ENCODE data around the gene PLEKHM3. TPM values are rescaled to one million over a fixed set of nuclear protein-coding genes. Genes with fewer than 3 reads are reported as not detected.
A peak's percentile ranks its signal among the peaks of the same experiment; 100 is the strongest.

Gene PLEKHM3
- total and polyA plus RNA-seq, 2 of the 13 experiments (the other 11 are each of a cell fraction or from before 2014, with no cell fraction given): 4.5 to 4.7 TPM

- no peak for TF ChIP-seq FUBP1 (CRISPR knock-in tag; IDR thresholded peaks at IDR 0.05; ENCODE audit: borderline replicate concordance)
- TF ChIP-seq IRF2 (CRISPR knock-in tag; IDR thresholded peaks at IDR 0.05): no peak
- no peak for TF ChIP-seq NFATC3 (CRISPR knock-in tag; IDR thresholded peaks at IDR 0.05)
- TF ChIP-seq MEF2D (CRISPR knock-in tag; IDR thresholded peaks at IDR 0.05): no peak
- no peak for TF ChIP-seq TERF1 (CRISPR knock-in tag; IDR thresholded peaks at IDR 0.05)
- TF ChIP-seq SYNCRIP (IDR thresholded peaks at IDR 0.05; ENCODE audit: insufficient read depth, low read depth, low read length): no peak
- no peak for TF ChIP-seq GLI4 (CRISPR knock-in tag; IDR thresholded peaks at IDR 0.05; ENCODE audit: borderline replicate concordance)
- no peak for TF ChIP-seq ZNF652 (CRISPR knock-in tag; IDR thresholded peaks at IDR 0.05; ENCODE audit: borderline replicate concordance, low read depth)
- no peak for TF ChIP-seq SRF (IDR thresholded peaks at IDR 0.05; ENCODE audit: low read depth, low read length)
- TF ChIP-seq ZNF674 (CRISPR knock-in tag; IDR thresholded peaks at IDR 0.05; ENCODE audit: low read depth): no peak
- no peak for TF ChIP-seq ZNF205 (CRISPR knock-in tag; IDR thresholded peaks at IDR 0.05)
- TF ChIP-seq, protein P1, sequence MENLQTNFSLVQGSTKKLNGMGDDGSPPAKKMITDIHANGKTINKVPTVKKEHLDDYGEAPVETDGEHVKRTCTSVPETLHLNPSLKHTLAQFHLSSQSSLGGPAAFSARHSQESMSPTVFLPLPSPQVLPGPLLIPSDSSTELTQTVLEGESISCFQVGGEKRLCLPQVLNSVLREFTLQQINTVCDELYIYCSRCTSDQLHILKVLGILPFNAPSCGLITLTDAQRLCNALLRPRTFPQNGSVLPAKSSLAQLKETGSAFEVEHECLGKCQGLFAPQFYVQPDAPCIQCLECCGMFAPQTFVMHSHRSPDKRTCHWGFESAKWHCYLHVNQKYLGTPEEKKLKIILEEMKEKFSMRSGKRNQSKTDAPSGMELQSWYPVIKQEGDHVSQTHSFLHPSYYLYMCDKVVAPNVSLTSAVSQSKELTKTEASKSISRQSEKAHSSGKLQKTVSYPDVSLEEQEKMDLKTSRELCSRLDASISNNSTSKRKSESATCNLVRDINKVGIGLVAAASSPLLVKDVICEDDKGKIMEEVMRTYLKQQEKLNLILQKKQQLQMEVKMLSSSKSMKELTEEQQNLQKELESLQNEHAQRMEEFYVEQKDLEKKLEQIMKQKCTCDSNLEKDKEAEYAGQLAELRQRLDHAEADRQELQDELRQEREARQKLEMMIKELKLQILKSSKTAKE (CRISPR knock-in tag; IDR thresholded peaks at IDR 0.05; ENCODE audit: borderline replicate concordance): no peak
- no peak for TF ChIP-seq PRMT3 (CRISPR knock-in tag; IDR thresholded peaks at IDR 0.05; ENCODE audit: borderline replicate concordance, low read depth)
- peak; percentile 89 for TF ChIP-seq ASH2L (IDR thresholded peaks at IDR 0.05; ENCODE audit: insufficient read length, low read depth, low read length)
- no peak for TF ChIP-seq ZNF589 (CRISPR knock-in tag; conservative IDR thresholded peaks at IDR 0.05)
- TF ChIP-seq NR2C2 (CRISPR knock-in tag; IDR thresholded peaks at IDR 0.05; ENCODE audit: borderline replicate concordance): peak; percentile 87
- no peak for TF ChIP-seq AKNA (CRISPR knock-in tag; IDR thresholded peaks at IDR 0.05; ENCODE audit: borderline replicate concordance)
- TF ChIP-seq RFXANK (CRISPR knock-in tag; IDR thresholded peaks at IDR 0.05): no peak
- TF ChIP-seq ZNF709 (CRISPR knock-in tag; IDR thresholded peaks at IDR 0.05): peak; percentile 38; the same call in 1 of the 2 replicates
These were observed 127.6 kb downstream of the PLEKHM3 start (continued) for GRCh38 chr2:207897541-207898353.

Data from HepG2 (cell line).